Pancreas (tissue), 10 donors: ENCODE results near the gene CCL19. TPM values are rescaled to one million over a fixed set of nuclear protein-coding genes. Genes with fewer than 3 reads are reported as not detected.
A peak's percentile ranks its signal among the peaks of the same experiment; 100 is the strongest.

Experiments used
- ATAC-seq, 4 donors: fragments of 200-7000 bp; cut with Tn5 transposase; one replicate each; pipeline versions ENCODE4 v1.8.0 to v1.9.1; 2020; ENCODE audit warnings: mild to moderate bottlenecking in 4 of 4, moderate library complexity in 4 of 4
- DNase-seq, 6 donors: peaks; one replicate each; pipeline ENCODE4 v3.0.0-alpha.2; 2020
- FAIRE-seq: peaks from 2 replicates; lab custom pipeline; 2012; peaks lifted over from hg19 to GRCh38; lab: Jason Lieb, UNC
- H3K27ac ChIP-seq, 4 donors: fragments of 200-600 bp; sonication (generic); 1 replicate in 3 of 4; 2 replicates in 1 of 4; pipeline versions ENCODE4 v1.5.0 to v1.8.0; 2020
- H3K27me3 ChIP-seq, 4 donors: fragments of 200-600 bp; one replicate each; pipeline ENCODE4 v1.8.0; 2021
- H3K36me3 ChIP-seq, 3 donors: fragments of 200-600 bp; sonication (generic) in 1 of 3; one replicate each; pipeline versions ENCODE4 v1.5.0 to v1.8.0; 2020 to 2021
- H3K4me1 ChIP-seq, 3 donors: fragments of 200-600 bp; one replicate each; pipeline ENCODE4 v1.8.0; 2021
- H3K4me3 ChIP-seq, 4 donors: fragments of 200-600 bp; sonication (generic) in 2 of 4; one replicate each; pipeline versions ENCODE4 v1.5.0 to v1.8.0; 2020 to 2021
- H3K9me3 ChIP-seq, 4 donors: fragments of 200-600 bp; one replicate each; pipeline ENCODE4 v1.8.0; 2021
- WGBS, 2 donors: extraction: QIAGEN DNeasy Blood & Tissue Kit; methylation state at CpG; one replicate each; pipeline ENCODE4 v1.1.7; 2013; 5-methylcytosine and 5-hydroxymethylcytosine counted together
- intact Hi-C, 3 donors: fragments of 100-400 bp; cut with DNase I; formaldehyde crosslinking; loops; one replicate each; pipeline versions ENCODE4 v1.11.1 to v1.14.2; 2022
- polyA plus RNA-seq, 2 donors: library from polyadenylated mRNA; stranded (reverse); fragments of 200-250 nt; gene quantifications; one replicate each; pipeline ENCODE4 v1.2.3, GENCODE V29; 2013
- total RNA-seq, 6 donors: library from RNA; stranded (reverse); fragmentation: NEBNext Ultra II Directional in 4 of 6; extraction: Animal tissue kit (Norgen Biotek cat#: 25700) in 4 of 6; gene quantifications; one replicate each; pipeline versions ENCODE4 v1.2.1 to v1.2.4, GENCODE V29; 2021 to 2023
- TF ChIP-seq, protein P1 (sequence below), 4 donors: fragments of 200-600 bp; sonication (generic) in 3 of 4; IDR thresholded peaks; one replicate each; pipeline versions ENCODE4 v1.5.0 to v1.8.0; 2021; ENCODE audit warnings: antibody characterized with exemption in 4 of 4
- donor health status: healthy with polysubstance abuse.
- donor health status: DM: no; HTN: no; CAD: no; lungs with moderate emphysema.
- donor health status: DM: no; HTN: no; CAD: no.
- donor health status: control.
- donor health status: control.
- donor health status: Bipolar disorder and iron deficiency.
- donor health status: DM: yes; HTN: yes; CAD: no.
- donor health status: DM: no; HTN: no; CAD: no.
- donor health status: DM: no; HTN: no; CAD: no.
- donor health status: DM: yes; HTN: yes; CAD: no.

The CCL19 gene
- total and polyA plus RNA-seq, 8 donors, result 0.35 to 2.8 (median 1.5) TPM; not detected in 2

DNA sequence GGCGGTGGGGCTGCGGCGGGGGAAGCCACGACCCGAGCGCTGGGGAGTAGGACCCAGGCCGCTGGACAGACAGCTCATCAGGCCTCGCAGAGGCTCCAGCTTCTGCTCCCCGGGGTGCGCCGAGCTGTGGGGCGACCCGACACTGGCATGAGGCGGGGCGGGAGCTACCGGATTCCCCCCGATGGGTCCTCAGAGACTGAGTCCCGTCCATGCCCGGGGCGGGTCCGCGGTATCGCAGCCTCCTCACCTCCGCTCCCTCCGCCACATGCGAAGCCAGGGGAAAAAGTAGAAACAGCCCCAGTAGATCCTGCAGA, 26.1 kb downstream of the CCL19 start:
- intact Hi-C loops, result no loop called here
- TF ChIP-seq, protein P1, sequence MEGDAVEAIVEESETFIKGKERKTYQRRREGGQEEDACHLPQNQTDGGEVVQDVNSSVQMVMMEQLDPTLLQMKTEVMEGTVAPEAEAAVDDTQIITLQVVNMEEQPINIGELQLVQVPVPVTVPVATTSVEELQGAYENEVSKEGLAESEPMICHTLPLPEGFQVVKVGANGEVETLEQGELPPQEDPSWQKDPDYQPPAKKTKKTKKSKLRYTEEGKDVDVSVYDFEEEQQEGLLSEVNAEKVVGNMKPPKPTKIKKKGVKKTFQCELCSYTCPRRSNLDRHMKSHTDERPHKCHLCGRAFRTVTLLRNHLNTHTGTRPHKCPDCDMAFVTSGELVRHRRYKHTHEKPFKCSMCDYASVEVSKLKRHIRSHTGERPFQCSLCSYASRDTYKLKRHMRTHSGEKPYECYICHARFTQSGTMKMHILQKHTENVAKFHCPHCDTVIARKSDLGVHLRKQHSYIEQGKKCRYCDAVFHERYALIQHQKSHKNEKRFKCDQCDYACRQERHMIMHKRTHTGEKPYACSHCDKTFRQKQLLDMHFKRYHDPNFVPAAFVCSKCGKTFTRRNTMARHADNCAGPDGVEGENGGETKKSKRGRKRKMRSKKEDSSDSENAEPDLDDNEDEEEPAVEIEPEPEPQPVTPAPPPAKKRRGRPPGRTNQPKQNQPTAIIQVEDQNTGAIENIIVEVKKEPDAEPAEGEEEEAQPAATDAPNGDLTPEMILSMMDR (IDR thresholded peaks at IDR 0.05), result no peak
- no peaks in the 10 kb centered on the region for H3K36me3 ChIP-seq
- H3K4me1 ChIP-seq, result no peaks in the 10 kb centered on the region
- DNase-seq, result no peak
- ATAC-seq, result peak in 1 of 4 donors; percentile 7
- H3K27ac ChIP-seq, result peak overlapping the region; percentile 69 to 95 (median 89)
- FAIRE-seq, result no peak
- peak overlapping the region; percentile 24 to 56 (median 48) for H3K4me3 ChIP-seq
- WGBS, 2 donors, result 0 to 1% methylated on average over 18 to 26 of the region's 26 CpGs
- H3K27me3 ChIP-seq, result no peaks in the 10 kb centered on the region
- no peaks in the 10 kb centered on the region for H3K9me3 ChIP-seq

DNA sequence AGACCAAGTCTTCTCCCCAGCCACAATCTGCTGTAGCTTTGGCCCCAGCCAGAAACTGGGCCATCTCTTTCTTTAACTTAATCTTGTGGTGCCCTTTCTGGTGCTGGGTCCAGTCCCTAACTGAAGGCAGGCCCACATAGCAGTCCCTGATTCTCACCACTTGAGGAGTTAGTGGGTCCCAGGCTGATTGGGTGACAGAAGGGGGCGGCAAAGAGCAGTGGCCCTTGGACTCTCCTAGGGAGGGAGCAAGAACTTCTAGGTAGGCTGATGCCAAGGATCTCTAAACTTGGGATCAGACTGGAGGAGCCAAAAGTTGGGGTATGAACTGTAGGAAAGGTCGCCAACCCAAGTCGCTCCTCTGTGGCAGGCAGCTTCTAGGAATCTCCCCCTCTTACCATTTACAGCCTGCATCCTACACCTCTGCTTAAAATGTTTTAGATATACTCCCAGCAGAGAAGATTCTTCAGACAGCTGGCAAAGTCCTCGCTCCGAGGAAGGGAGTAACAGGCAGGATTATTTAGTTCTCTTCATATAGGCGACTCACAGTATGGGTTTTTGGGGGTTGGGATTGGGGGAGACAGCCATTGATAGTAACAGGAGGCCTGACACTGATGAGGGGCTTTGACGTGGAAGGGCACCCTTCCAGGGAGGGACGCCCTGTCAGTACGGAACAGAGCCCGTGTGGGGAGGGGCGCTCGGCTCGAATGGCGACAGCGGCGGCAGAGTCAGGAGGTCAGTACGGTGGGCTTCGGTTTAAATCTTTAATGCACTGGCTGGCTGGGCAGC, 26.6 kb downstream of the CCL19 start:
- 8 to 14% methylated on average over 18 of the region's 18 CpGs for whole genome bisulfite sequencing, 2 donors

DNA sequence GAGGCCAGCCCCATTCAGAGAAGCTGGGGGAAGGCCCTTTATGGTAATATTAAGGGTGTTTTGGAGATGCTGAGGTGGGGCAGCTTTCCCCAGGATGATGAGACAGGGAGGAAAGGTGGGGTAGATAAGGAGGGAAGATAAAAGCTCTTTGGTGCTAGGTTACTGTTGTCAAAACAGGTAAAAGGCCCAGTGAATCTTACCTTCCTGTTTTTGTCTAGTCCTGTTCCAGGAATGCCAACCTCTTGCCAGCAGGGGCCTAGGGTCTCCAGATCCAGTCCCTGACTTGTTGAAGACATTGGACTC, 27.8 kb downstream of the CCL19 start:
- Histone ChIP-seq H3K27me3 (no peaks in the 10 kb centered on the region), H3K9me3 (no peaks in the 10 kb centered on the region), H3K36me3 (no peaks in the 10 kb centered on the region), H3K4me3 (no peak overlapping the region), H3K4me1 (no peaks in the 10 kb centered on the region), H3K27ac (no peak overlapping the region)
- FAIRE-seq (no peak), ATAC-seq (no peak), DNase-seq (no peak)
- TF ChIP-seq, protein P1 (IDR thresholded peaks at IDR 0.05), result no peak
- intact Hi-C loops, result no loop called here

More for the DNA sequence above, 26.6 kb downstream of the CCL19 start:
- no peaks in the 10 kb centered on the region for H3K36me3 ChIP-seq
- ATAC-seq (peak; percentile 61 to 70 (median 64)), FAIRE-seq (no peak), DNase-seq (peak in 5 of 6 donors; percentile 78 to 90 (median 87))
- H3K4me1 ChIP-seq, result no peaks in the 10 kb centered on the region
- H3K27me3 ChIP-seq, result no peaks in the 10 kb centered on the region
- peak overlapping the region; percentile 69 to 95 (median 89) for H3K27ac ChIP-seq
- TF ChIP-seq, protein P1 (IDR thresholded peaks at IDR 0.05), result peak; percentile 47 to 56 (median 50)
- H3K4me3 ChIP-seq, result peak overlapping the region; percentile 24 to 56 (median 48)
- no peaks in the 10 kb centered on the region for H3K9me3 ChIP-seq
- intact Hi-C loops, result no loop called here

DNA sequence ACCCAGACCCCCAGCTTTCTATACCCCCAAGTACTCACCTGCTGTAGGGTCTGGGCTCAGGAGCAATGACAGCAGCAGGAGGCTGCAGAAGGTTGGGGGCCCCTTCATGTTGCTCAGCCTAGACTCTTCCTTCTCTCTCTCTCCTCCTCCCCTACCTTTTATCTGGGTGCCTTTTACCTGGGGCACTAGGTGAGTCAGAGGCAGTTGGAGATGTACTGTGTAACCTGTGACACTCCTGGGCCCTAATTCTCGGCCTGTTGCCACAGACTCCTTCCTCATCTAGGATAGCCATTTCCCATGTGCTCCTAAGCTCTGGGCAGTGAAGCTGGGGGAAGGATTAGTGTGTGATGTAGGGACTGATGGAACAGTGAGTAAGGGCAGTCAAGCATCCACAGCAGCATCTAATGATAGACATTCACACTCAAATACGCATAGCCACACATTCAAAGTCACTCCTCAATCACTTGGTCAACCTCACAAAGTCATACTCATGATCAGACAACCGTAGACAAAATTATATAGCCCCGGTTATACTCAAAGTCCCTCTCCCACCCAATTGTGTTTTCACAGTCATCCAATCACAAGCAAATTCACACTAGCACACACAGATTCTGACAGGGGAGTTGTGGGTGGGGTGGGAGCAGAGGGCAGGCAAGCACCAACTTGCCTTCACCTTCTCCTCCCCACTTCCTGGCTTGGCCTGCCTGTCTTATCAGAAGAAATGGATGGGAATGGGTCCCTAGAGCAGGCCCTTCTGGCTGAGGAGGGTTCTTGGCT, 28.4 kb downstream of the CCL19 start, which contains the start of gene CCL27:
TSS of gene CCL27 (minus strand) at position 132 of the 777 bp plus-strand sequence. CDS start at position 108, 24 bp downstream.
- H3K9me3 ChIP-seq, result no peaks in the 10 kb centered on the region
- no peaks in the 10 kb centered on the region for H3K36me3 ChIP-seq
- TF ChIP-seq, protein P1 (IDR thresholded peaks at IDR 0.05), result no peak
- intact Hi-C loops, result no loop called here
- no peak within 1 kb of the TSS for H3K4me3 ChIP-seq
- FAIRE-seq, result no peak
- DNase-seq, result no peak
- H3K4me1 ChIP-seq, result no peaks in the 10 kb centered on the region
- WGBS, 2 donors, result 87 to 98% methylated on average over 4 of the region's 4 CpGs
- no peaks in the 10 kb centered on the region for H3K27me3 ChIP-seq
- no peak for ATAC-seq
- H3K27ac ChIP-seq, result no peak within 1 kb of the TSS
